Sciatic nerve (tissue), 2 donors: ENCODE results near the gene ASL. TPM values are rescaled to one million over a fixed set of nuclear protein-coding genes. Genes with fewer than 3 reads are reported as not detected.
A peak's percentile ranks its signal among the peaks of the same experiment; 100 is the strongest.
"Not testable (repeated sequence)": the region's sequence is repeated elsewhere in the genome, so short reads cannot be mapped to it uniquely, and the experiment has no call there.

Experiments
- ATAC-seq: fragments of 200-7000 bp; cut with Tn5 transposase; one replicate; pipeline ENCODE4 v1.9.1; 2020; ENCODE audit warnings: mild to moderate bottlenecking, moderate library complexity
- DNase-seq: peaks from one replicate; pipeline ENCODE4 v3.0.0-alpha.2; 2020; ENCODE audit warnings: low spot score
- intact Hi-C: fragments of 100-400 bp; cut with DNase I; formaldehyde crosslinking; loops from one replicate; pipeline ENCODE4 v1.14.2; 2022
- total RNA-seq: library from RNA; stranded (reverse); fragmentation: NEBNext Ultra II Directional; extraction: Animal tissue kit (Norgen Biotek cat#: 25700); gene quantifications from one replicate; pipeline ENCODE4 v1.2.1, GENCODE V29; 2021
- donor health status: DM: no; HTN: no; CAD: no.
- donor health status: DM: no; HTN: no; CAD: no.

Gene ASL
- total RNA-seq, 1 donor from 2014 or later, result 25.7 TPM

GRCh38 chr7:66069732-66070131 is 5.9 kb upstream of the ASL start:
- ATAC-seq, result no peak
- intact Hi-C loops, result no loop called here

GRCh38 chr7:66070222-66070621 is 5.4 kb upstream of the ASL start:
- ATAC-seq (no peak), DNase-seq (no peak)
- intact Hi-C loops, result no loop called here

More at GRCh38 chr7:66069732-66070131, 5.9 kb upstream of the ASL start:
- DNase-seq, result no peak

DNA sequence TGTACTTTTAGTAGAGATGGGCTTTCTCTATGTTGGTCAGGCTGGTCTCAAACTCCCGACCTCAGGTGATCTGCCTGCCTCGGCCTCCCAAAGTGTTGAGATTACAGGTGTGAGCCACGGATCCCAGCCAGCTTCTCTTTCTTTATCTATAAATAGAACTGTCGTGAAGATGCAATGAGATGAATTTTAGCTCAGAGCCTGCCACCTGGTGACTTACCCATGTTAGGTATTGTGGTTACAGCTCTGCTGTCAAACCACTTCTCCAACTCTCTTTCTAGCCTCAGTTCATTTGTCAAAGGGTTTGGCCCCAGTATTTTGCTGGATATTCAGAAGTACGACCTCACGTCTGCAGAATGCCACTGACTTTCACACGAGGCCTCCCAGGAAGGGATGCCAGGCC is 3.4 kb upstream of the ASL start:
- DNase-seq, ATAC-seq, intact Hi-C loops: not testable (repeated sequence)

- intact Hi-C loops, result no loop called here
- no peak for ATAC-seq
Observed at GRCh38 chr7:66076462-66077329, 1.1 kb downstream of the ASL start.

DNA sequence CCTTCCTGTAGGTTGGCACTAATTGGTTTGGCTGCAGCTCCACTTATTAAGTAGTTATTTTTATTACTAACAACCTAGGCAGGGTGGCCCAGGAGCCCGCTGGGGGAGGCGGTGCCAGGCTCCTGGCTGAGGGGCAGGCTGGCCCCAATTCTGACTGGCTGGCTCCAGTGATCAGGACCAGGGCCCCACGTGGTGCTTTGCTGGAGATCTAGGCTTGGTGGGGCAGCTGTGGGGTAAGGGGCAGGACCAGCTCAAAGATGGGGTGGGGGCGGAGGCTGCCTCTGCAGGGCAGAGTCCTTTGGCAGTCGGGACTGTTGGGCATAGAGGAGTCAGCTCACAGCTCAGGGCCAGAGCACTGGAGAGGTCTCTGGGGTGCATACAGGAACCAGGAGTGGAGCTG is 2.4 kb downstream of the ASL start:
- ATAC-seq, result no peak
- DNase-seq, result no peak
- intact Hi-C loops, result no loop called here

More at GRCh38 chr7:66076462-66077329, 1.1 kb downstream of the ASL start:
- DNase-seq, result no peak

DNA sequence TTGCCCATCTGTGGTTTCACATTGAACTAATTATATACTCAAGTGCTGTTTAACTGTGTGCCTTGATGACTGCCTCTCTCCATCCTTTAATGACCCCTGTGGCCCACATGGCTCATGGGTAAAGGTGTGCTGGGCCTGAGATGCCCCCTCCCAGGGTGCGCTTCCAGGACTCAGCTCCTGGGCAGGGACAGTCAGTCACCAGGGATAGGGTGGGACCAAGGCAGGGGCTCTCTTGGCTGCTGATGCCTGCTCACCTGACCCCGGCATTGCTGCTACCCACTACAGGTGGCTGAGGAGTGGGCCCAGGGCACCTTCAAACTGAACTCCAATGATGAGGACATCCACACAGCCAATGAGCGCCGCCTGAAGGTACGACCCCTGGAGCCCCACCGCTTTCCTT is 6.5 kb downstream of the ASL start:
- peak; percentile 18 for ATAC-seq
- intact Hi-C loops, result no loop called here
- DNase-seq, result no peak

DNA sequence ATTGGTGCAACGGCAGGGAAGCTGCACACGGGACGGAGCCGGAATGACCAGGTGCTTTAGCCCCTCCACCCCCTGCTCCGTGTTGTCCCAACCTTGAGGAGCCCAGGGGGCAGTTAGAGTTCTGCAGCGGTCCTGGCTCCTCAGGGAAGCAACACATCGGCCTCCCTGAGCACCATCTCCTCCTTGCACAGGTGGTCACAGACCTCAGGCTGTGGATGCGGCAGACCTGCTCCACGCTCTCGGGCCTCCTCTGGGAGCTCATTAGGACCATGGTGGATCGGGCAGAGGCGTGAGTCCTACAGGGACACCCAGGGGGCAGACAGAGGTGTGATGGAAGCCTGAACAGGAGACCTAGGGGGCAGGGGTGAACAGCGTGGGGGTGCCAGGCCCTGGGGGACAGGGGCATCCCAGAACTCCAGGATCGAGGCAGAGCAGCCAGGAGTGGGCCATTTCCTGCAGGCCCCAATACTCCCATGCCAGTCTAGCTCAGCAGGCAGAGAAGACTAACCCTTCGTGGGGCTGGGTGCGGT is 7.3 kb downstream of the ASL start:
- ATAC-seq (no peak), DNase-seq (no peak)
- intact Hi-C loops, result no loop called here

- intact Hi-C loops, result no loop called here
- ATAC-seq (no peak), DNase-seq (no peak)
Observed at GRCh38 chr7:66083677-66084076, 8.1 kb downstream of the ASL start.

GRCh38 chr7:66088861-66089838 is 13.5 kb downstream of the ASL start:
- intact Hi-C loops, result no loop called here
- ATAC-seq, result no peak
- DNase-seq, result no peak

DNA sequence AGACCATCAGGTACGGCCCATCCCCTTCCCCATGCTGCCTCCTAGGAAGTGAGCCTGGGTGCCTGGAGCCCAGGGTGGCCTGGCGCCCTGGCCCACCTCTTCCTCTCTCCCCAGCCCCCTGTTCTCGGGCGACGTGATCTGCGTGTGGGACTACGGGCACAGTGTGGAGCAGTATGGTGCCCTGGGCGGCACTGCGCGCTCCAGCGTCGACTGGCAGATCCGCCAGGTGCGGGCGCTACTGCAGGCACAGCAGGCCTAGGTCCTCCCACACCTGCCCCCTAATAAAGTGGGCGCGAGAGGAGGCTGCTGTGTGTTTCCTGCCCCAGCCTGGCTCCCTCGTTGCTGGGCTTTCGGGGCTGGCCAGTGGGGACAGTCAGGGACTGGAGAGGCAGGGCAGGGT is 17.0 kb downstream of the ASL start:
- ATAC-seq (no peak), DNase-seq (no peak)
- intact Hi-C loops, result no loop called here

GRCh38 chr7:66095010-66095409 is 19.4 kb downstream of the ASL start:
- DNase-seq, result no peak
- no peak for ATAC-seq
- intact Hi-C loops, result no loop called here

DNA sequence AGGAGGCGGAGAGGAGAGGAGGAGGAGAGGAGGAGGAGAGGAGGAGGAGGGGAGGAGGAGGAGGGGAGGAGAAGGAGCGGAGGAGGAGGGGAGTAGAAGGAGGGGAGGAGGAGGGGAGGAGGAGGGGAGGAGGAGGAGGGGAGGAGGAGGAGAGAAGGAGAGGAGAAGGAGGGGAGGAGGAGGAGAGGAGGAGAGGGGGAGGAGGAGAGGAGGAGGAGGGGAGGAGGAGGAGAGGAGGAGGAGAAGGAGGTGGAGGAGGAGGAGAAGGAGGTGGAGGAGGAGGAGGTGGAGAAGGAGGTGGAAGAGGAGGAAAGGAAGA is 23.6 kb downstream of the ASL start:
- intact Hi-C loops, result no loop called here
- DNase-seq (no peak), ATAC-seq (peak; percentile 62)

DNA sequence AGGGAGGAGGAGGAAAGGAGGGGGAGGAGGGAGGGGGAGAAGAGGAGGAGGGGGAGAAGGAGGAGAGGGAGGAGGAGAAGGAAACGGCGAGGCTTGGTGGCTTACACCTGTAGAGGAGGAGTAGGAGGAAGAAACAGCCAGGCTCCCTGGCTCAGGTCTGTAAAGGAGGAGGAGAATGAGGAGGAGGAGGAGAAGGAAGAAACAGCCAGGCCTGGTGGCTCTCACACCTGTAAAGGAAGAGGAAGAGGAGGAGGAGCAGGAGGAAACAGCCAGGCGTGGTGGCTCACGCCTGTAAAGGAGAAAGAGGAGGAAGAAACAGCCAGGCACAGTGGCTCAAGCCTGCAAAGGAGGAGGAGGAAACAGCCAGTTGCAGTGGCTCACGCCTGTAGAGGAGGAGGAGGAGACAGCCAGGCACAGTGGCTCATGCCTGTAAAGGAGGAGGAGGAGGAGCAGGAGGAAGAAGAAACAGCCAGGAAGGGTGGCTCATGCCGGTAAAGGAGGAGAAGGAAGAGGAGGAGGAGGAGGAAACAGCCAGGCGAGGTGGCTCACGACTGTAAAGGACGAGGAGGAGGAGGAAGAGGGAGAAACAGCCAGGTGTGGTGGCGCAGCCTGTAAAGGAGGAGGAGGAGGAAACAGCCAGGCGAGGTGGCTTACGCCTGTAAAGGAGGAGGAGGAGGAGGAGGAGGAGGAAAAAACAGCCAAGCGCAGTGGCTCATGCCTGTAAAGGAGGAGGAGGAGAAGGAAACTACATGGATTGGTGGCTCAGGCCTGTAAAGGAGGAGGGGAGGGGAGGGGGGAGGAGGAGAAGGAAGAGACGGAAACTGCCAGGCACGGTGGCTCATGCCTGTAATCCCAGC is 24.2 kb downstream of the ASL start:
- ATAC-seq, result peak; percentile 97
- intact Hi-C loops, result no loop called here
- DNase-seq, result peak; percentile 78

DNA sequence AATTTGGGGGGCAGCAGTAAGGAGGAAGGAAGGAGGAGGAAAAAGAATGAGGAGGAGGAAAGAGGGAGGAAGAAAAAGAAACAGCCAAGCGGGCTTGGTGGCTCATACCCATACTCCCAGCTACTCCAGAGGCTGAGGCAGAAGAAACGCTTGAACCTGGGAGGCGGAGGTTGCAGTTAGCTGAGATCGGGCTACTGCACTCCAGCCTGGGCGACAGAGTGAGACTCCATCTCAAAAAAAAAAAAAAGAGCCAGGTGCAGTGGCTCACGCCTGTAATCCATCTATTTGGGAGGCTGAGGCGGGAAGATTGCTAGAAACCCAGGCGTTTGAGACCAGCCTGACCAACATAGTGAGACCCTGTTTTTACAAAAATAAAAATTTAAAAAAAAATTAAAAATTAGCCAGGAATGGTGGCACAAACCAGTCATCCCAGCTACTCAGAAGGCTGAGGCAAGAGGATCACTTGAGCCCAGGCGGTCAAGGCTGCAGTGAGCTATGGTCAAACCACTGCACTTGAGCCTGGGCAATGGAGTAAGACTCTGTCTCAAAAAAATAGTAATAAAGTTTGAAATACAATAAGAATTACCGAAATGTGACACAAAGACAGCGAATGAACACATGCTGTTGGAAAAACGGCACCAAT is 24.9 kb downstream of the ASL start:
- ATAC-seq (no peak), DNase-seq (no peak)
- intact Hi-C loops, result no loop called here

- intact Hi-C loops, DNase-seq, ATAC-seq: not testable (repeated sequence)
Observed at GRCh38 chr7:66102168-66102567, 26.5 kb downstream of the ASL start.

DNA sequence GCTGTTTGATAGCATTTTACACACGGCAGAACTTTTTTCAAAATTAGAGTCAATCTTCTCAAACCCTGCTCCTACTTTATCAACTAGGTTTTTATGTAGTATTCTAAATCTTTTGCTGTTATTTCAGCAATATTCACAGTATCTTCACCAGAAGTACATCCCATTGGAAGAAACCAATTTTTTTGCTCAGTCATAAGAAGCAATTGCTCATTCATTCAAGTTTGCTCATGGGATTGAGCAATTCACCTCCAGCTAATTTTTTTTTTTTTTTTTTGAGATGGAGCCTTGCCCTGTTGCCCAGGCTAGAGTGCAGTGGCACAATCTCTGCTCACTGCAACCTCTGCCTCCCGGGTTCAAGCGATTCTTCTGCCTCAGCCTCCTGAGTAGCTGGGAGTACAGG is 28.4 kb downstream of the ASL start:
- DNase-seq, ATAC-seq, intact Hi-C loops: not testable (repeated sequence)

GRCh38 chr7:66105263-66105748 is 29.7 kb downstream of the ASL start:
- ATAC-seq (no peak), DNase-seq (no peak)
- intact Hi-C loops, result no loop called here

- intact Hi-C loops, DNase-seq, ATAC-seq: not testable (repeated sequence)
Observed at GRCh38 chr7:66108410-66108809, 32.8 kb downstream of the ASL start.
